Measurements from ENCODE around the gene GPSM3.
"Not testable (repeated sequence)": the region's sequence is repeated elsewhere in the genome, so short reads cannot be mapped to it uniquely, and the experiment has no call there.

GPSM3 gene

DNA sequence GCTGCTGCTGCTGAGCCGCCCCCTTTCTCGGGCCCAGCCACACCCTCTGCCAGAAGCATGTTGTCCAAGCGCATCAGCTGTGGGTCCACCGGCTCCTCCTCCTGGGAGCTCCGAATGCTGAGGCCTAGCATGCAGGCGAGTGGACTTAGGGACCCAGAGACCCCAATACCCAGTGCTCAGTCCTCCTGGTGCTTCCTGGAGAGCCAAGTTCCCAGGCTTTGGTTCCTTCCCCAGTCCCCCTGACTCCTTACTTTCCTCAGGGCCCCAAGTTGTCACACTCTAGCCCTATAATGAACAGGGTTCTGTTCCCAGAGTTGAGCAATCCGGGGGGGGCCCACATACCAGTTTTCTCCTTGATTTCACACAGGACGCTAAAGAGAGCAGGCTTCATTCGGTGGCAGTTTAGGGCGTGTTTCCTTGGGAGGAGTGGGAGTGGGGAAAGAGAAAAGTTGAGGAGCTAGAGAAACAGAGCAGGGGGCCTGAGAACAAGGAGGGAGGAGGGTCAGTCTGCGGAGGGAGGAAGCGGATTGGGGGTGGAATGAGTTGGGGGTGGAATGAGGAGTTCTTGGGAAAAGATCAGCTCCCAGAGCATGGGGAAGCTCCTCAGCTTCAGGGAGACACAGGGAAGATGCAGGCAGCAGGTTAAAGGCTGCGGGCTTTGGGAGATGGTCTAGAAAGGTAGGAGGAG is 3.9 kb downstream of the GPSM3 start:
- FAIRE-seq (no peak), DNase-seq (ENCODE audit: insufficient read length, low spot score) (no peak)

DNA sequence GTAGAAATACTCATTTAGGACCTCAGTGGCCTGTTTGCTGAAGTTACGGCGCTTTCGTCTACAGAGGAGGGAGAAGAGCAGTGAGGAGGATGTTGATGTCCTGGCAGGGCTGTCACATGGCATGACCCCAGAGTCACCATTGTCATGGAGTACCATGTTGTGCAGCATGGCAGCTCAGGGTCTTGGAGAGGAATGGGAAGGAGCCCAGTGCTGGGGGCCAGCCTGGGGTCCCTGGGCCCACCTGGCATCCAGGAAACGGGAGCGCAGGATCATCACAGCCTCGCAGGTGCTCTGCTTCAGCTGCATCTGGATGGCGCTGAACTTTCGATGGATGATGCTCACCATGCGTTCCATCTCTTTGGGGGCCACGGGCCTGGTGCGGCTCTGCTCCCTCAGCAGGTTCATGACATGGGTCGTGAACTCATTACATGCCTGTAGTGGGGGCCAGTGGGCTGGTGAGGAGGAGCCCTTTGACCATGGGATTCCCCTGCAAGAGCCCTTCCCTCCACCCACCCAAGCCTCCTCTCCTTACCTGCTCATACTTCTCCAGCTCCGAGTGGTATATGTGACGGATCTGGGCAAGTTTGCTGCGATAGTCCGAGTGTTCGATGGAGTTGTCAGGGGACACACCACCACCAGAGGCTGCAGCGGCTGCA is 4.6 kb downstream of the GPSM3 start:
- DNase-seq (ENCODE audit: insufficient read length, low spot score); FAIRE-seq: not testable (repeated sequence)

DNA sequence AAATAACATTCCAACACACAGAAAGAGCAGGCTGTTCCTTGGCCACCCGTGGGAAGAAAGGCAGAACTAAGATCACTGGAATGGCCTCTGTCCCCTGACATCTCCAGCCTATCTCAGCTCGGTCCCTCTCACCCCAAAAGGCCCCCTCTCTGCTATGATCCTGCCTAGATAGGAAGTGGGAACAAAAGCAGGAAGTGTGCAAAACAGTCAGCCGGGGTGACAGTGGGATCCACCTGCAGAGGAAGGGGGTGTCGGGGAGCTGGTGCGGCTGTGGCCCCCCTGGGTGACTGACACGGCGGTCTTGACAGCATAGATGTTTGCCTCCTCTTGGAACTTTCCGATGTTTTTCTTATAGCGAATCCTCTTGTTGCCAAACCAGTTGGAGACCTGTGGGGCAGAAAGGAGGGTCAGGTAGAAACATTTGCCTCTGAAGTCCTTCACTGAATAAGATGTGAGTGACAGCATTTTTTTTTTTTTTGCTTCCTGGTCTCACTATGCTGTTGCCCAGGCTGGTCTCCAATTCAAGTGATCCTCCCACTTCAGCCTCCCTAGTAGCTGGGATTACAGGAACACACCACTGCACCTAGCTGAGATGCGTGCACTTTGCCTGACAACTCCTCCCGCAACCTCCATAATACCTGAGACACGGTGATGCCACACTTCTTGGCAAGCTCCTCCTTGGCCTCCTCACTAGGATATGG is 5.3 kb downstream of the GPSM3 start:
- FAIRE-seq: no peak
- DNase-seq (ENCODE audit: insufficient read length, low spot score): no peak

DNA sequence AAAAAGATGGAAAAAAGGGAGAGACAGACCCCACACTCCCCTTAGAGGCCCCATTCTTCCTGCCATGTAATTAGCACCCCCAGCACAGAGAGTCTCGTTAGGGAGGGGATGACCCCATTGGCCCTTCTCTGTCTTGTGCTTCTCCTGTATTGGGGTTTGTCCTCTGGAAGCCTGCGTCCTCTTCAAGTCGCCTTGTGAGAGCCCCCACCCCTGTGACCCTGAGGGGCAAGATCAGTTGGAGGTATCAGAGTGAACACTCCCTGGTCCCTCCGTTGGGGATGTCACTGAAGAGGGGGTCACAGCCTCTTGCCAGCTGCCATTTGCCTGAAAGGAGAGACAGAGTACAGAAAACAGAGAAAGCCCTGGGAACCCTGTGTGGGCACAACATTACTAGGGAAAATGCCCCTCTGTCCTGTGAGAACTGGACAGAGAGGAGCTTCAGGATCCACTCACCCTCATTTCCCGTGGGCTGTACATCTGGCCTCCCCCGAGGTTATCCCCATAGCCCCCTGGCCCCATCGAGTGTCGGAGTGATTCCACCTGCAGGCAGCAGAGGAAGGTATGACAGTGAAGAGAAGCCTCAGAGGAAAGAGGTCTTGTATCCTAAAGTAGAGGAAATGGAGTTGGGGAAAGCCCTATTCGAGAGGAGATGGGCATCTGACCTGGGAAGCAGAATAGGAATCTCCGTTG is 6.1 kb downstream of the GPSM3 start:
- FAIRE-seq; DNase-seq (ENCODE audit: insufficient read length, low spot score): not testable (repeated sequence)

DNA sequence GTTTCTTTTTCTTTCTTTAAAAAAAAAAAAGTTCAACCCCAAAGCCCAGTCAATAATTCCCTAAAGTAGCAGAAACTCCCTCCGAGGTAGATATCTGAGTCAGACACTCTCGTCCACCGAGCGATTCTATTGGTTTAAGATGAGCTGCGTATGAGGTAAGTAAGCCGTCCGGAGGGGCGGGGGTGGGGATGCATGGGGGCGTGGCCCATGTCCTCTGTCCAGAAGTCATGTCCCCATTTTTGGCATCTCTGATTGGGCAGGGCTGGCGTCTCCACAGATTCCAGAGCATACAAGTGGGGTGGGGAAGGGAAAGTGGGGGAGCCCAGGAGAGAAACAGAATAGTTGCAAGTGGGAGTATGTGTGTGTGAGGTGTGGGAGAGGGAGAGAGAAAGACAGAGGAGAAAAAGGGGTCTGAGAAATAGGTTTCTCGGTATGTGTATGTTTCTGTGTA is 6.7 kb downstream of the GPSM3 start:
- DNase-seq (ENCODE audit: insufficient read length, low spot score); FAIRE-seq: not testable (repeated sequence)

DNA sequence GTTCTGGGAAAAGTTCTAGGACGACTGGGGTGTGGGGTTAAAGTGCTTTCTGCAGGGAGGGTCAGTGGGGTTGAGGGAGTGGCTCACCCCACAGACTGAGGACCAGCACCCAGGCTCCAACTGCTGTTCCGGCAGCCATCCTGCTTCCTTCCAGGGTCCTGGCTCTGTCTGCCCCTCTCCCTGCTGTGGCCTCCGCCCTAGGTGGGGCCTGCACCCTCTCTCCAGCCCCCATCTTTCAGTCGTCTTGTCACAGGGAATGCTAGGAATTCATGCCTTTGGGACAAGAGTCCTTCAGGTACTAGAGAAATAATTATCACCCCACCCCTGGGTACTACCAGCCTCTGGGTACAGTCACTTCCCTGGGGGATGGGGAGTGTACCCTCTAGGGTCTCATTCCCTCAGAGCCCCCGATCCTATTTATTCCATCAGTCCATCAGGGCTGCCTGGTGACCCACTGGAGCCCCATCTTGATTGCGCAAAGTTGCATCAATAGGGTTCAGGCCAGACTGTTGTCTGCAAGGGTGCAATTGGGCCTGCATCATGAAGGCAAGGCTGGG is 8.3 kb downstream of the GPSM3 start, which contains the start of gene AGER:
Gene AGER, minus strand, starts transcription at position 170 of the 557 bp plus-strand sequence. Its CDS starts 31 bp downstream, at position 139.
- DNase-seq (ENCODE audit: insufficient read length, low spot score): no peak
- FAIRE-seq: no peak

DNA sequence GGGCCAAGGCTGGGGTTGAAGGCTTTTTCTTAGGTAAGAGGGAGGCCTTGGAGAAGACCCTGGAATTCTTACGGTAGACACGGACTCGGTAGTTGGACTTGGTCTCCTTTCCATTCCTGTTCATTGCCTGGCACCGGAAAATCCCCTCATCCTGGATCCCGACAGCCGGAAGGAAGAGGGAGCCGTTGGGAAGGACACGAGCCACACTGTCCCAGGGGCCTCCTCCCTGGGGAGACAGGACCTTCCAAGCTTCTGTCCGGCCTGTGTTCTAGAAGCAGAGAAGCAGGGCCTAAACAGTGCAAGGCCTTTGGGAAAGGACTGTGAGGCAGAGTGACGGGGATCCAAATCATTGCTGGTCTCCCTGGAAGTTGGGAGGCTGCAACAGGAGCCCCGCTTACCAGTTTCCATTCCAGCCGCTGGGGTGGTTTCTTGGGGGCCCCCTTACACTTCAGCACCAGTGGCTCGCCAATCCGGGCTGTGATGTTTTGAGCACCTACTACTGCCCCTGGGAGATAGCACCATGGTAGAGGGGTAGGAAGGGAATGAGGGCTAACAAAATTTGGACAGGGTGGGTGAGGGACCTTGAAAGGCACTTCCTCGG is 8.9 kb downstream of the GPSM3 start:
- no peak for FAIRE-seq

DNA sequence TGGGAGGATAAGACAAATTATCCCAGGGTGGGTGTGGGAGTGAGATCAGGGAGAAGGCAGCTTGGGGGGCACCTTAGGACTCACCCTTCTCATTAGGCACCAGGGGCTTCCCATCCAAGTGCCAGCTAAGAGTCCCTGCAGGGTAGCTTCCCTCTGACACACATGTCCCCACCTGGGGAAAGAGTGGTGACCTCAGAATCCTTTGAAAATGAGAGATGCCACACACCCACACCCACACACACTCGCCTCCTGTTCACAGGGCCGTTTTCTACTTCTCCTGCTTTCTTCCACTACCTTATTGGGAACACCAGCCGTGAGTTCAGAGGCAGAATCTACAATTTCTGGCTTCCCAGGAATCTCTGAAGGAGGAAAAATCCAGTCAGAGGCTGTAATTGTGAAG is 9.4 kb downstream of the GPSM3 start:
- no peak for FAIRE-seq

More for the DNA sequence above, 8.9 kb downstream of the GPSM3 start:
- DNase-seq (ENCODE audit: insufficient read length, low spot score): no peak

DNA sequence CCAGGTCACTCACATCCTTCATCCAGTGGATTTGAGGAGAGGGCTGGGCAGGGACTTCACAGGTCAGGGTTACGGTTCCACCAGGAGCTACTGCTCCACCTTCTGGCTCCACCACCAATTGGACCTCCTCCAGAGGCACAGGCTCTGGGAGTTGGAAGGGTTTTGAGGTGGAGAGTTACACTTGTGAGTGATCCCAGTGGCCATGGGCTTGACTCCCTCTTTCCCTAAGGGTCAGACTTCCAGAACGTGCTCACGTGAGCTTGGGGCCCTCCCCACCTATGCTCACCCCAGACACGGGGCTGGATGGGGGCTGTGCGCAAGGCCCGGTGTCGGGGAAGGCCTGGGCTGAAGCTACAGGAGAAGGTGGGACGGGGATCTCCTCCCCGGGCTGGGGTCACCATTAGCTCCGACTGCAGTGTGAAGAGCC is 9.9 kb downstream of the GPSM3 start:
- FAIRE-seq (no peak), DNase-seq (ENCODE audit: insufficient read length, low spot score) (no peak)

More for the DNA sequence above, 9.4 kb downstream of the GPSM3 start:
- no peak for DNase-seq (ENCODE audit: insufficient read length, low spot score)

DNA sequence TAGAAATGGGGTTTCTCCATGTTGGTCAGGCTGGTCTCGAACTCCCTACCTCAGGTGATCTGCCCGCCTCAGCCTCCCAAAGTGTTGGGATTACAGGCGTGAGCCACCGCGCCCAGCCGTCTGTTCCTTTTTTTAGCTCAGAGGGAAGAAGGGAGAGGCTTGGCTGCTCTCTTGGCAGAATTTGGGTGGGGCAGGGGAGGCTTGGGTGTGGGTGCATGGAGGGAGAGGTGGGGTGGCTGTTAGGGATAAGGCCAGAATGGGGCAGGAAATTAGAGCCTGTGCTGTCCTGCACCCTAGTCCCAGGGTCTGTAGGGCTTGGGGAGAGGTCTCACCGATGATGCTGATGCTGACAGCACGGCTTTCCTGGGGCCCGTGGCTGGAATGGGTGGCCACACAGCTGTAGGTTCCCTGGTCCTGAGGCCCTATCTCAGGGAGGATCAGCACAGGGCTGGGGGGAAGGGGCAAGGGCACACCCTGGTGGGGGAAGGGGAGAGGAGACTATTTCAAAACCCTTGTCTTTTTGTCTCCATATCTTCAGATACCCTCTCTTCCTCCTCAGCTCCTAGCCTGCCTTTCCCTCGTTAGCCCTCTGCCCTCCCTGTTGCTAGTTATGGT is 10.4 kb downstream of the GPSM3 start:
- FAIRE-seq: no peak
- DNase-seq (ENCODE audit: insufficient read length, low spot score): no peak

DNA sequence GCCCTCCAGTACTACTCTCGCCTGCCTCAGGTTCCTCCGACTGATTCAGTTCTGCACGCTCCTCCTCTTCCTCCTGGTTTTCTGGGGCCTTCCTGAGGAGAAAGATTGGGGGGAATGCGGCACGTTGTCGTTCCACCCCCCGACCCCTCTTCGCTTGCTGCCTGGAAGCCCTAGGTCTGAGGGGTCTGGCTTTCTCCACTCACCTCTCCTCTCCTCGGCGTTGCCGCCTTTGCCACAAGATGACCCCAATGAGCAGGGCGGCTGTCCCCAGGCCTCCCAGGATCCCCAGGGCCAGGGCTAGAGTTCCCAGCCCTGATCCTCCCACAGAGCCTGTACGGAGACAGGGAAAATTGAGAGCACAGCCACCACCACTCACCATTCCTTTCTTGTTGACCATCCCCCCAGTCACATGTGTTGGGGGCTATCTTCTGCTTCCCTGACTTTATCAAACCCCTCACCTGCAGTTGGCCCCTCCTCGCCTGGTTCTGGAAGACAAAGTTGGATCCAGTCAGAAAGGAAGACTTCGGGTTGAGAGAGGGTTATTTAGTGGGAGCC is 11.2 kb downstream of the GPSM3 start:
- no peak for DNase-seq (ENCODE audit: insufficient read length, low spot score)
- FAIRE-seq: no peak

DNA sequence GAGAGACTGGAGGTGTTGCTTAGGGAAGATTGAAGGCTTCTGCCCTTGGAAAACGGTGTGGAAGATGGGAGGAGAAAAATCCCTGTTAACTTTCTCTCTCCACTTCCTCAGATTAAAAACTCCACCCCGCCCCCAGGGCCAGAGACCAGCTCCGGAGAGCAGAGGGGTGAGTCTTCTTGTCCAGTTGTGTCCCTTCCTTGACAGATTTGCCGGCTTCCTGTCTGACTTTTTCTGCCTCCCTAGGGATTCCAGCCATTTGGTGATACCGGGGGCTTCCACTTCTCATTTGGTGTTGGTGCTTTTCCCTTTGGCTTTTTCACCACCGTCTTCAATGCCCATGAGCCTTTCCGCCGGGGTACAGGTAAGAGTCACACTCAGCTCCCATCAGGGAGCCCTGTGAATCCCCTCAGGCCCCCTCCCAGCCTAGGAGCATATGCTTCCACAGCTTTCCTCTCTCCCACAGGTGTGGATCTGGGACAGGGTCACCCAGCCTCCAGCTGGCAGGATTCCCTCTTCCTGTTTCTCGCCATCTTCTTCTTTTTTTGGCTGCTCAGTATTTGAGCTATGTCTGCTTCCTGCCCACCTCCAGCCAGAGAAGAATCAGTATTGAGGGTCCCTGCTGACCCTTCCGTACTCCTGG is 12.6 kb downstream of the GPSM3 start:
- DNase-seq (ENCODE audit: insufficient read length, low spot score) (no peak), FAIRE-seq (no peak)

DNA sequence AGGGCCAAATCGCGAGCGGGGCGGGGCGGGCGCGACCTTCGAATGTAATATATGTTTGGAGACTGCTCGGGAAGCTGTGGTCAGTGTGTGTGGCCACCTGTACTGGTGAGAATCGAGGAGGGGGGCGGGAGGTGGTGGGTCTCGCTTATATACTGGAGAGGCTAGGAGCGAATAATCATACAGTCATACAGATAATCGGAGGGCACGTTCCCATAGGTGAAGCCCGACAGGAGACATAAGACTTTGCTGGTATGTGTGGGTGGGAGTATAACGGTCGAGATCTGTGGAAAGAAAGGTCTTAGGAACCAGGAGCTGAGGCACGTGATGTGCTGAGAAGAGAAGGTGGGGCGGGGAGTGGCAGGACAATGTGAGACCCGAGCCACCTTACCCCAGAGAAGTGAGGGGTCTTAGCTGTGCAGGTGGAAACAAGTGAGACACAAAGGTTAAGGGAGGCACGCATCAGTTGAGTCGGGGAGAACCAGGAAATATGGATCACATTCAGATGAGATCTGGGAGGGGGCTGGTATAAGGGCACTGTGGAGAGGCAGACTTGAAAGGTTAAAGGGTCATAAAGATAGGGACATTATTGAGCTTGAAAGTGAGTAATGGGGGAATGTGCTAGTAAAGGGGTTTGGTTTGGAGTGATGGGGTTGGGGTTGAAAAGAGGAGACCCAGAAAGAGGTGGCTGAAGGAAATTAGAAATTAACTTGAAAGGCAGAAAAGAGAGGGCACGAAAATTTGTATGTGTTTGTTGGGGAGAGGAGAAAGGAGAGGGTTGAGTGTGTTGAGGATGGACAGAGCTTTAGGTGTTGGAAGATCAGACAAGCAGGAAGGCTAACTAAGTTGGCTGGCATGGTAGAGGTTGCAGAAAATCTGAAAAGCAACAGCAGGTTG is 13.6 kb downstream of the GPSM3 start:
- DNase-seq (ENCODE audit: insufficient read length, low spot score): no peak
- peak; percentile 11 for FAIRE-seq

DNA sequence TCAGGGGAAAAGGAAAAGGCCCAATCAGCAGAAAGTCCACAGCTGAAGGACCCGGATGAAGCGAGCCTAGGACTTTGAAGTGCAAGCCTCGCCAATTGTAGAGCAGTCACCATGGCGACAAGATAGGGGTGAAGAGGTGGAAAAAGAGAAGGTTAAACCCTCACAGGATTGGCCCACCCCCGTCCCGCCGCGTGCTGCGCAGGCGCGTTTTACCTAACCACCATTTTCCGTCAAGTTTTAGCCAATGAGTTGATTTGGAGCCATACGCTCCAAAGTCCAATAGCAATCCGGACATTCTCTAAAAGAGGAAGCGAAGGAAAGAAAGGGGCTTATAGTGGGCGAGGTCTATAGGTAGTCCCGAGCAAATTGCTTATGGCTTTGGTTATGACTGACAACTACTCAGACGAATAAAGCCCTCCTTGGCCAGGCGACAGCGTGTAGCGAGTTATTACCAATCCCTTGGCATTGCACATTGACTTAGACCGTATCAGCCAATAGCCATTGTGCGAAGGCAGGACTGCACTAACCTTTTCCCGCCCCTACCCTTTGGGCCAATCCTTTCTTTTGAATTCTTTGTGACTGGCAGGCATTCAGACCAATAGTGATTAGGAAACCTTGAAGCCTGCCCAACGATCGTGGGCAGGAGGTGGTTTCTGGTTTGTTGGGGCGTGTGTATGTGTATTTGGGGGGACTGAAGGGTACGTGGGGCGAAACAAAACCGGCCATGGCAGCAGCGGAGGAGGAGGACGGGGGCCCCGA is 14.5 kb downstream of the GPSM3 start, which contains the start of gene RNF5:
Gene RNF5, plus strand, starts transcription at position 618 of the 759 bp plus-strand sequence. Its CDS starts 107 bp downstream, at position 725.
- FAIRE-seq: peak; percentile 98
- DNase-seq (ENCODE audit: insufficient read length, low spot score): peak; percentile 90

DNA sequence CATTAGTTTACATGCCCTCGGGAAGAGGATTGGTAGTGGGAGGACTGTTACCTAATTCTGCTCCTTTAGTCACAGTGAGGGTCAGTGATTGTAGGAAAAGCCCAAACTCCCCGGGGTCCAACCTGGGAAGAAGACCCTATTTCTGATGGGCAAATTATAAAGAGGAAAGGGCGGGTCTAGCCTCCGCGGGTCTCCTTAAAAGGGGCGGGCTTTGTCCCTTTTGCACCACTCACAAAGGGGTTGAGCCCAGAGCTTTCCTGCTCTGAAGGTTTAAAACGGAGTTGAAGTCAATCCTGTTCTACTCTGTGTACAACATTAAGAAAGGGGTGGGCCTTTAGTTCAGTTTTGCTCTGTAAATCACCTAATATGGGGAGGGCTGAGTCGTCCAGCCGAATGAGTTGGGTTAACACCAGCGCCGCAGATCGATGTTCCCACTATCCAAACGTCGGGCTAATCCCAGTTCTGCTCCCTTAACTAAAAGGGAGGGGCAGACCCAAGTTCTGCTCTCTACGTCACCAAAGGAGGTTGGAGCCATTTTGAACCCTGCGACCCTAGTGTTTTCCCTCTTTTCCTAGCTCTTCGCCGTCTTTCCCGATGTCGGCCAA is 15.2 kb downstream of the GPSM3 start:
- no peak for DNase-seq (ENCODE audit: insufficient read length, low spot score)

DNA sequence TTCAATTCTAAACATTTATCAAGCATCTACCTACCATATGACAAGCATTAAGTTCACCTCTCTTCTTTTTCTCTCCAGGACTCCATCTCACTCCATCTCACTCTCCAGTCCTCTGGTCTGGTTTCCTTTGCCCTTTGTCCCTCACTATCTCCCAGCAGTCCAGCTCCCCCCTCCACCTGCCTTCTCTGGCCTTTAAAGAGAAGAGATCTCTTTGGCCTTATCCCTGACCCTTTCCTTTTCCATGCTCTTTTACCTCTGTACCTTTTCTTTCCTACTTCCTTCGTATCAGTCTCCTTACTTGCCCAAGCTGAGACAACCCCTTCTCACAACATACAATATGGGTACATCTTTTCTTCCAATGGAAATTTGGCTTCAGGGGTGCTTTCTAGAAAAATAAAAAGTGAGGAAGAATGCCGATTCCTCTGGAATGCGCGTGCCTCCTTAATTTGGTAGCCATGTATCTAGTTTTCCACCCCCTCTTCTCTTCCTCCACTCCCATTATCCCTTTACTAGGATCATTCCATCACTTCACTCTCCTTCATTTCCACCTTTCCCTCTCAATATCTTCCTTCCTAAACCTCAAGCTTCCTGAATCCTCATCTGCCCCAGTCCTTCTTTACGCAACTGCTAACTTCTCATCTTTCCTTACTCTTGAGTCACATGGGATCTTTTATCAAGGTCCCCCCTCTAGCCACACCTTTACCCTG is 15.8 kb downstream of the GPSM3 start:
- FAIRE-seq: no peak

More for the DNA sequence above, 15.2 kb downstream of the GPSM3 start:
- FAIRE-seq: peak; percentile 21

More for the DNA sequence above, 15.8 kb downstream of the GPSM3 start:
- no peak for DNase-seq (ENCODE audit: insufficient read length, low spot score)

Data from GM19239 (cell line).